ENCODE data around the gene COL24A1.

The COL24A1 gene

DNA sequence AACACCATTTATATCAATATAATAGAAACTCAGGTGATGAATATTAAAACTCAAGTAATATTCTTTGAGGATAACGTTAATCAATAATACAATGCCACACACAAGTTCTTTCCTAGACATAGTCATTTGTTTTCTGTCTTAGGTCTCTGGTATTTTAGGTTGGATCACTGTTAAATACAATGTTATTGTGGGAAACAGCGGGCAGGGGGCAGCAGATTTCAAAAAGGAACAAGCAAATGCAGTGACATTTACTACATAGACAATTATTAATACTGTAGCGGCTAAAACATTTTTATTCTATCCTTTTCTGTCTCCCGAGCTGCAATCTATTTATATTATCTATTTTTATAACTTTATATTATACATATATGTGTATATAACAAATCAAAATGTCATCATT, 261.9 kb downstream of the COL24A1 start:
- no peak overlapping the region for H3K18ac ChIP-seq (ENCODE audit: low read length)
- H3K23ac ChIP-seq (ENCODE audit: low read length), result no peak overlapping the region
- H2AK5ac ChIP-seq (ENCODE audit: low read length), result no peak overlapping the region
- no peaks in the 10 kb centered on the region for H3K27me3 ChIP-seq (ENCODE audit: insufficient read depth, low read length)
- no peaks in the 10 kb centered on the region for H3K79me1 ChIP-seq (ENCODE audit: low read length)
- no peak overlapping the region for H3K9ac ChIP-seq (ENCODE audit: low read length)
- H3K14ac ChIP-seq (ENCODE audit: low read length), result no peak overlapping the region
- DNase-seq, result peak; percentile 1 to 52
- no peaks in the 10 kb centered on the region for H3K4me1 ChIP-seq (ENCODE audit: control insufficient read depth in 1 of 2, insufficient read depth in 2 of 2, low read length in 2 of 2)
- no peak overlapping the region for H3K4me2 ChIP-seq (ENCODE audit: low read length)
- no peak overlapping the region for H3K4ac ChIP-seq (ENCODE audit: low read depth, low read length)
- H2BK12ac ChIP-seq (ENCODE audit: low read length), result no peak overlapping the region
- no peak overlapping the region for H4K12ac ChIP-seq (ENCODE audit: low read depth, low read length)
- H3K9me3 ChIP-seq (ENCODE audit: insufficient read depth, low read depth, low read length), result no peaks in the 10 kb centered on the region
- no peaks in the 10 kb centered on the region for H3K36me3 ChIP-seq (ENCODE audit: control insufficient read depth in 1 of 2, insufficient read depth in 2 of 2, low read length in 2 of 2)
- H3K27ac ChIP-seq (ENCODE audit: low read depth, low read length), result no peak overlapping the region
- WGBS (ENCODE audit: extremely low coverage, insufficient coverage, insufficient read length), result no CpG with 5 or more reads among the region's 4 CpGs
- no peak overlapping the region for H2BK5ac ChIP-seq (ENCODE audit: low read depth, low read length, poor library complexity)
- no peak overlapping the region for H2BK120ac ChIP-seq (ENCODE audit: insufficient read depth, low read length, poor library complexity)
- H3K4me3 ChIP-seq (ENCODE audit: low read depth, low read length), result no peak overlapping the region
- no peak overlapping the region for H4K8ac ChIP-seq (ENCODE audit: low read depth, low read length)
- no peak overlapping the region for H4K91ac ChIP-seq (ENCODE audit: low read depth, low read length)
- H3K79me2 ChIP-seq (ENCODE audit: control insufficient read depth, insufficient read depth, low read length, poor library complexity), result no peaks in the 10 kb centered on the region
- H2AFZ ChIP-seq (ENCODE audit: insufficient read depth, low read length, poor library complexity), result no peak overlapping the region

DNA sequence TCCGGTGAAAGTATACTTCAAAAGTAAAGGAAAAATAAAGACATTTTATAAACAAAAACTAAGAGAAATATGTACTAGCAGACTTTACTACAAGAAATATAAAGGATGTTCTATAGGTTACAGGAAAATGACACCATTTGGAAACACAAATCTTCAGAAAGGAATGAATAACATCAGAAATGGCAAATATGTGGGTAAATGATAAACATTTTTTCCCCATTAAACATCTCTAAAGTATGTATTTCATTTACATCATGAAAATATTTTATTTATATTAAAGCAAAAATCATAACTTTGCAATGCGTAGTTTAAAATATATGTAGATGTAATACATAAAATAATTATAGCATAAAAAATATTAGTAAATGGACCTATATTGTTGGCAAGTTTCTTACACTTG, 264.2 kb downstream of the COL24A1 start:
- Histone ChIP-seq H3K79me2 (ENCODE audit: control insufficient read depth, insufficient read depth, low read length, poor library complexity) (no peaks in the 10 kb centered on the region), H4K12ac (ENCODE audit: low read depth, low read length) (no peak overlapping the region), H3K27ac (ENCODE audit: low read depth, low read length) (no peak overlapping the region), H2AFZ (ENCODE audit: insufficient read depth, low read length, poor library complexity) (no peak overlapping the region), H3K27me3 (ENCODE audit: insufficient read depth, low read length) (no peaks in the 10 kb centered on the region), H2BK5ac (ENCODE audit: low read depth, low read length, poor library complexity) (no peak overlapping the region), H3K4ac (ENCODE audit: low read depth, low read length) (no peak overlapping the region), H2BK12ac (ENCODE audit: low read length) (no peak overlapping the region), H3K36me3 (ENCODE audit: control insufficient read depth in 1 of 2, insufficient read depth in 2 of 2, low read length in 2 of 2) (no peaks in the 10 kb centered on the region), H3K18ac (ENCODE audit: low read length) (no peak overlapping the region), H3K4me1 (ENCODE audit: control insufficient read depth in 1 of 2, insufficient read depth in 2 of 2, low read length in 2 of 2) (no peaks in the 10 kb centered on the region), H3K79me1 (ENCODE audit: low read length) (no peaks in the 10 kb centered on the region), H3K23ac (ENCODE audit: low read length) (no peak overlapping the region), H4K91ac (ENCODE audit: low read depth, low read length) (no peak overlapping the region), H3K9ac (ENCODE audit: low read length) (no peak overlapping the region), H4K8ac (ENCODE audit: low read depth, low read length) (no peak overlapping the region), H3K14ac (ENCODE audit: low read length) (no peak overlapping the region), H2AK5ac (ENCODE audit: low read length) (no peak overlapping the region), H3K4me2 (ENCODE audit: low read length) (no peak overlapping the region), H3K4me3 (ENCODE audit: low read depth, low read length) (no peak overlapping the region), H2BK120ac (ENCODE audit: insufficient read depth, low read length, poor library complexity) (no peak overlapping the region), H3K9me3 (ENCODE audit: insufficient read depth, low read depth, low read length) (no peaks in the 10 kb centered on the region)
- no peak for DNase-seq
- WGBS (ENCODE audit: extremely low coverage, insufficient coverage, insufficient read length), result no CpG with 5 or more reads among the region's 2 CpGs

DNA sequence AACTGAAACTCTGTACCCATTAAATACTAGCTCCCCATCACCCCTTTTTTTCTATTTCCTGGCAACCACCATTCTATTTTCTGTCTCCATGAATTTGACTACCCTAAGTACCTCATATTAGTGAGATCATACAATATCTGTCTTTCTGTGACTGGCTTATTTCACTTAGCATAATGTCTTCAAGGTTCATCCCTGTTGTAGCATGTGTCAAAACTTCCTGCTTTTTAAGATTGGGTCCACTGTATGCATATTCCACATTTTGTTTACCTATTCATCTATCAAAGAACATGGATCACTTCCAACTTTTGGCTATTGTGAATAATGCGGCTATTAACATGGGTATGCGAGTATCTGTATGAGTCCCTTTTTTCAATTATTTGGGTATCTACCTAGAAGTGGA, 266.7 kb downstream of the COL24A1 start:
- Histone ChIP-seq H3K27me3 (ENCODE audit: insufficient read depth, low read length) (no peaks in the 10 kb centered on the region), H2BK120ac (ENCODE audit: insufficient read depth, low read length, poor library complexity) (no peak overlapping the region), H3K4me3 (ENCODE audit: low read depth, low read length) (no peak overlapping the region), H3K9ac (ENCODE audit: low read length) (no peak overlapping the region), H3K4me2 (ENCODE audit: low read length) (no peak overlapping the region), H3K9me3 (ENCODE audit: insufficient read depth, low read depth, low read length) (no peaks in the 10 kb centered on the region), H3K79me1 (ENCODE audit: low read length) (no peaks in the 10 kb centered on the region), H3K27ac (ENCODE audit: low read depth, low read length) (no peak overlapping the region), H2BK12ac (ENCODE audit: low read length) (no peak overlapping the region), H2BK5ac (ENCODE audit: low read depth, low read length, poor library complexity) (no peak overlapping the region), H4K12ac (ENCODE audit: low read depth, low read length) (no peak overlapping the region), H3K4me1 (ENCODE audit: control insufficient read depth in 1 of 2, insufficient read depth in 2 of 2, low read length in 2 of 2) (no peaks in the 10 kb centered on the region), H3K4ac (ENCODE audit: low read depth, low read length) (no peak overlapping the region), H3K14ac (ENCODE audit: low read length) (no peak overlapping the region), H3K36me3 (ENCODE audit: control insufficient read depth in 1 of 2, insufficient read depth in 2 of 2, low read length in 2 of 2) (no peaks in the 10 kb centered on the region), H3K23ac (ENCODE audit: low read length) (no peak overlapping the region), H2AK5ac (ENCODE audit: low read length) (no peak overlapping the region), H3K79me2 (ENCODE audit: control insufficient read depth, insufficient read depth, low read length, poor library complexity) (no peaks in the 10 kb centered on the region), H2AFZ (ENCODE audit: insufficient read depth, low read length, poor library complexity) (no peak overlapping the region), H4K8ac (ENCODE audit: low read depth, low read length) (no peak overlapping the region), H4K91ac (ENCODE audit: low read depth, low read length) (no peak overlapping the region), H3K18ac (ENCODE audit: low read length) (no peak overlapping the region)
- no CpG with 5 or more reads among the region's 2 CpGs for WGBS (ENCODE audit: extremely low coverage, insufficient coverage, insufficient read length)
- DNase-seq, result no peak

DNA sequence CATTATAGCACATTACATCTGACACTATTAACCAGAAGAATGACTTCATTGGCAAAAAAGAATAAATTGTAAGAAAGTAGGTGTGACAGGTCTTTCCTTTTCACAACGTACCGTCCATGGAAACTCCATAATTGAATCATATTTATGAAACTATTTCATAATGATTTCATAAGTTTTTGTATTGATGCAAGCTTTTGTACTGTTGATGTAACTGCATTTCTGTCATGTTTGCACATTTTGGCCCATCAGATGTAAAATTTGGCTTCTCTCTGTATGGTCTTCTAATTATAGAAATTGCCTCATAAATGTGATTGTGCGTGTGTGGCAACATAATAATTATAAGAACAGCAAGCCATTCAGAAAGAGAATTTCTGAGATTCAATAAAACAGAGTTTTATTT, 267.7 kb downstream of the COL24A1 start:
- H3K14ac ChIP-seq (ENCODE audit: low read length), result no peak overlapping the region
- no peaks in the 10 kb centered on the region for H3K79me1 ChIP-seq (ENCODE audit: low read length)
- no peak overlapping the region for H2AK5ac ChIP-seq (ENCODE audit: low read length)
- no peak overlapping the region for H4K91ac ChIP-seq (ENCODE audit: low read depth, low read length)
- no peak overlapping the region for H2BK120ac ChIP-seq (ENCODE audit: insufficient read depth, low read length, poor library complexity)
- H3K27me3 ChIP-seq (ENCODE audit: insufficient read depth, low read length), result no peaks in the 10 kb centered on the region
- no peaks in the 10 kb centered on the region for H3K79me2 ChIP-seq (ENCODE audit: control insufficient read depth, insufficient read depth, low read length, poor library complexity)
- H3K9me3 ChIP-seq (ENCODE audit: insufficient read depth, low read depth, low read length), result no peaks in the 10 kb centered on the region
- H2BK12ac ChIP-seq (ENCODE audit: low read length), result no peak overlapping the region
- H4K12ac ChIP-seq (ENCODE audit: low read depth, low read length), result no peak overlapping the region
- no peak overlapping the region for H3K23ac ChIP-seq (ENCODE audit: low read length)
- no peak overlapping the region for H4K8ac ChIP-seq (ENCODE audit: low read depth, low read length)
- no peak overlapping the region for H2AFZ ChIP-seq (ENCODE audit: insufficient read depth, low read length, poor library complexity)
- no peak overlapping the region for H3K18ac ChIP-seq (ENCODE audit: low read length)
- H3K4me3 ChIP-seq (ENCODE audit: low read depth, low read length), result no peak overlapping the region
- H2BK5ac ChIP-seq (ENCODE audit: low read depth, low read length, poor library complexity), result no peak overlapping the region
- DNase-seq, result no peak
- no peaks in the 10 kb centered on the region for H3K36me3 ChIP-seq (ENCODE audit: control insufficient read depth in 1 of 2, insufficient read depth in 2 of 2, low read length in 2 of 2)
- no peaks in the 10 kb centered on the region for H3K4me1 ChIP-seq (ENCODE audit: control insufficient read depth in 1 of 2, insufficient read depth in 2 of 2, low read length in 2 of 2)
- WGBS (ENCODE audit: extremely low coverage, insufficient coverage, insufficient read length), result no CpG with 5 or more reads among the region's 3 CpGs
- H3K9ac ChIP-seq (ENCODE audit: low read length), result no peak overlapping the region
- H3K4me2 ChIP-seq (ENCODE audit: low read length), result no peak overlapping the region
- H3K4ac ChIP-seq (ENCODE audit: low read depth, low read length), result no peak overlapping the region
- no peak overlapping the region for H3K27ac ChIP-seq (ENCODE audit: low read depth, low read length)
